Hematopoietic multipotent progenitor cell (in vitro differentiated cells): Measurements from ENCODE around the gene PCDHA4. TPM values are rescaled to one million over a fixed set of nuclear protein-coding genes. Genes with fewer than 3 reads are reported as not detected.
"Not testable (repeated sequence)": the region's sequence is repeated elsewhere in the genome, so short reads cannot be mapped to it uniquely, and the experiment has no call there.

Experiments used
- DNase-seq, 3 donors: peaks; one replicate each; pipeline ENCODE4 v3.0.0-alpha.2; 2011 to 2015; ENCODE audit warnings: low read depth in 2 of 3, low spot score in 2 of 3
- total RNA-seq: library from RNA; depleted of rRNA; stranded (reverse); fragments of >200 nt; gene quantifications from one replicate; pipeline ENCODE4 v1.2.3, GENCODE V29; 2012

The PCDHA4 gene
- total RNA-seq, result 0.27 TPM

DNA sequence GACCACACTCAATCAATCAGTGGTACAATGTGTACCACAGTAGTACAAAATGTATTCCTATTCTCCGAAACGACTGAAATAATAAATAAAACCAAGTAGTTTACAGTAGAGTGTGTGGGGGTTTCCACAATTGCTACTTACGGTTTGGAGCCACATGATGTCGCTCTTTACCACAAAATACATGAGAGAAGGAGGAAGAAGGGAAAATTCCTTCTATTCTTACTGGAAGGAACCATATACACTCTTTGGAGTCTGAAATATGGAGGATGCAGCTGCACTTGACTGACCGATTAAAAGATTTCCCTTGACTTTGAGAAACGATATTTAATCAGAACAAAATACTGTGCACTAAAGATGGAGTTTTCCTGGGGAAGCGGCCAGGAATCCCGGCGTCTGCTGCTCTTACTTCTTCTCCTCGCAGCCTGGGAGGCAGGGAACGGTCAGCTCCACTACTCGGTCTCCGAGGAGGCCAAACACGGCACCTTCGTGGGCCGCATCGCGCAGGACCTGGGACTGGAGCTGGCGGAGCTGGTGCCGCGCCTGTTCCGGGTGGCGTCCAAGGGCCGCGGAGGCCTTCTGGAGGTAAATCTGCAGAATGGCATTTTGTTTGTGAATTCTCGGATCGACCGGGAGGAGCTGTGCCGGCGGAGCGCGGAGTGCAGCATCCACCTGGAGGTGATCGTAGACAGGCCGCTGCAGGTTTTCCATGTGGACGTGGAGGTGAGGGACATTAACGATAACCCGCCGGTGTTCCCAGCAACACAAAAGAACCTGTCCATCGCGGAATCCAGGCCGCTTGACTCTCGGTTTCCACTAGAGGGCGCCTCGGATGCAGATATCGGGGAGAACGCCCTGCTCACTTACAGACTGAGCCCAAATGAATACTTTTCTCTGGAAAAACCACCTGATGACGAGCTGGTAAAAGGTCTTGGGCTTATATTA lies at the start of gene PCDHA4:
TSS of gene PCDHA4 (plus strand) at position 235 of the 942 bp plus-strand sequence.
- peak in 2 of 3 donors; percentile 17 to 34 for DNase-seq

DNA sequence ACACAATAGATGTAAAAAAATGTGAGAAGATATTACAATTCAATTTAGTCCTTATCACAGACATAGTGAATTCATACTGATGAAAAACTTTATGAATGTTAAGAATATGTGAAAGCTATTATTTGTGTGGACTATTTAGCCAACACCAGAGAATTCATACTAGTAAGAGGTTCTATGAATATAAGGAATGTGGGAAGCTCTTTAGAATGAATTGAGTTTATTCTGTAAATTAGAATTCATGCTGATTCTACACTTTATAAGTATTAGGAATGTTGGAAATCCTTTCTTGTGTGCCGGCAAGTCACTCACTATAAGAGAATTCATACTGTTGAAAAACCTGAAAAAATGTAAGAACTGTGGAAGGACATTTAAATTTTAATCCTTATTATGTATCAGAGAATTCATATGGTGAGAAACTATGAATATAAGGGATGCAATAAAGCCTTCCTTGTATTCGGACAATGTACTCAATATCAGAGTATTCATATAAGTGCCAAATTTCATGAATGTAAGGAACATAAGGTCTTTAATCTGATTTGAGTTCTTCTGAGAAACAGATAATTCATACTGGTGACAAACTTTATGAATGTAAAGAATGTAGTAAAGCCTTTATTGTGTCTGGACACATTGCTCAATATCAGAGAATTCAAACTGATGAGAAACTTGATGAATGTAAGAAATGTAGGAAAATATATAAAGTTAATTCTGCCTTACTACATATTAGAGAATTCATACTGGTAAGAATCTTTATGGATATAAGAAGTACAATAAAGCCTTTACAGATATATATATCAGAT lies 42.5 kb upstream of the PCDHA4 start:
- no peak for DNase-seq

GRCh38 chr5:140767444-140767843 lies 39.4 kb upstream of the PCDHA4 start:
- DNase-seq, result no peak

- no peak for DNase-seq
Measured at GRCh38 chr5:140780512-140780911, 26.4 kb upstream of the PCDHA4 start.

DNA sequence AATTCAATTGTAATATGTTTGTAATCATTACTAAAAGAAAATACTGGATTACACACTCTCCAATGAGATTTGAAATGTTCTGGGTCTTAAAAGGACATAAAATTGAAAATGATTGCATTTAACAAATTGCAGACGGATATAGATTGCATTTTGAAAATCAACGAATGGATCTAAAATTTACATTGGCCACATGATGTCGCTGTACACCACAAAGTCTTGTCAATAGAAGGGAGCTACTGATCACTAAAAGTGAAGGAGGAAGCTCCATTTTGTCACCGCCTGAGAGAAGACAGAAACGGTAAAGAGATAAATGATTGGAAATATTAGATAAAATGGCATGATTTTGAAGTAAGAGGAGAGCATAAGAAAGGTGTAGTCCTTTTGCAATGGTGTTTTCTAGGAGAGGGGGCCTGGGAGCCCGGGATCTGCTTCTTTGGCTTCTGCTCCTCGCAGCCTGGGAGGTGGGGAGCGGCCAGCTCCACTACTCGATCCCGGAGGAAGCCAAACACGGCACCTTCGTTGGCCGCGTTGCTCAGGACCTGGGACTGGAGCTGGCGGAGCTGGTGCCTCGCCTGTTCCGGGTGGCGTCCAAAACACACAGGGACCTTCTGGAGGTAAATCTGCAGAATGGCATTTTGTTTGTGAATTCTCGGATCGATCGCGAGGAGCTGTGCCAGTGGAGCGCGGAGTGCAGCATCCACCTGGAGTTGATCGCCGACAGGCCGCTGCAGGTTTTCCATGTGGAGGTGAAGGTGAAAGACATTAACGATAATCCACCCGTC lies 20.8 kb upstream of the PCDHA4 start, which contains the start of gene PCDHA1:
TSS of gene PCDHA1 (plus strand) at position 236 of the 782 bp plus-strand sequence.
- no peak for DNase-seq

- not testable (repeated sequence) for DNase-seq
Measured at GRCh38 chr5:140787422-140787821, 19.4 kb upstream of the PCDHA4 start.

DNA sequence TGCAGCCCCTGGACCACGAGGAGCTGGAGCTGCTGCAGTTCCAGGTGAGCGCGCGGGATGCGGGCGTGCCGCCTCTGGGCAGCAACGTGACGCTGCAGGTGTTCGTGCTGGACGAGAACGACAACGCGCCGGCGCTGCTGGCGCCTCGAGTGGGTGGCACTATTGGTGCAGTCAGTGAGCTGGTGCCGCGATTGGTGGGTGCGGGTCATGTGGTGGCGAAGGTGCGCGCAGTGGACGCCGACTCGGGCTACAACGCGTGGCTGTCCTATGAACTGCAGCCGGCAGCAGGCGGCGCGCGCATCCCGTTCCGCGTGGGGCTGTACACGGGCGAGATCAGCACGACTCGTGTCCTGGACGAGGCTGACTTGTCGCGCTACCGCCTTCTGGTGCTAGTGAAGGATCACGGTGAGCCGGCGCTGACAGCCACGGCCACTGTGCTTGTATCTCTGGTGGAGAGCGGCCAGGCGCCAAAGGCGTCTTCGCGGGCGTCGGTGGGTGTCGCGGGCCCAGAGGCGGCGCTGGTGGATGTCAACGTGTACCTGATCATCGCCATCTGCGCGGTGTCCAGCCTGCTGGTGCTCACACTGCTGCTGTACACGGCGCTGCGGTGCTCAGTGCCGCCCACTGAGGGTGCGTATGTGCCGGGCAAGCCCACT lies 18.9 kb upstream of the PCDHA4 start:
- DNase-seq, result not testable (repeated sequence)

DNA sequence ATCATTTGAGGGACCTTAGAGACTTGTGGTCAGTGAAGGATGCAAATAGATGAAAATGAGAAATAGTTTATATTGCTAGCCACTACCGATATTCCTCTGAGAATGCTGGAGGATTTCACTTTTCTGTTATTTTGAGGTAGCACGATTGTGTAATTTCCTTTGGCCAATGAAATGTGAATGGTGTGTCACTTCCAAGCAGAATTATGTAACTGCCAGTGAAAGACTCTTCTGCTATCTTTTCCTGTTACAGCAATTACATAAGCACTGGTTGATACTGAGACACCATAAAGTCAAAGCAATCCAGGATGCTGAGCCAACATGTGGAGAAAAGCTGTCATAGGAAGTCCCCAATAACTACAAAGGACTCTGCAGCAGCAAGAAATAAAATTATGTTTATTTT lies 15.8 kb upstream of the PCDHA4 start:
- no peak for DNase-seq

DNA sequence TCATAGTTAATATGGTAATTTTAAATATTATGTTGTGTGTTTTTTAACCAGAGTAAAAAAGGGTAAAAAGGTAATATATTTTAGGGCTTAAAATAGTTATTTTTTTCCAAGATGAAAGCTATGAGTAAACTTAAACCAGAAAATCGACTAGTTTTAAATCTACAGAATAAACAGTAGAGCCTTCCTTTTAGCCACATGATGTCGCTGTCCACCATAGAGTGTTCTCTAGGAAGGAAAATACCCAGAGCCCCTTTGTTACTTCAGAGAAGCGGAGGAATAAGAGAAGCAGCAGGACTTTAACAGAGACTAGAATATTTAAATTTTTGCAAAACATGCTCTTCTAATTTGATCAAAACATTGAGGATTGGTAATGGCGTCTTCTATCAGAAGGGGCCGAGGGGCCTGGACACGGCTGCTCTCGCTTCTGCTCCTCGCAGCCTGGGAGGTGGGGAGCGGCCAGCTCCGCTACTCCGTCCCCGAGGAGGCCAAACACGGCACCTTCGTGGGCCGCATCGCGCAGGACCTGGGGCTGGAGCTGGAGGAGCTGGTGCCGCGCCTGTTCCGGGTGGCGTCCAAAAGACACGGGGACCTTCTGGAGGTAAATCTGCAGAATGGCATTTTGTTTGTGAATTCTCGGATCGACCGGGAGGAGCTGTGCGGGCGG lies 12.1 kb upstream of the PCDHA4 start, which contains the start of gene PCDHA2:
TSS of gene PCDHA2 (plus strand) at position 258 of the 664 bp plus-strand sequence.
- no peak for DNase-seq

- DNase-seq, result no peak
Measured at GRCh38 chr5:140795259-140795641, 11.6 kb upstream of the PCDHA4 start.

DNA sequence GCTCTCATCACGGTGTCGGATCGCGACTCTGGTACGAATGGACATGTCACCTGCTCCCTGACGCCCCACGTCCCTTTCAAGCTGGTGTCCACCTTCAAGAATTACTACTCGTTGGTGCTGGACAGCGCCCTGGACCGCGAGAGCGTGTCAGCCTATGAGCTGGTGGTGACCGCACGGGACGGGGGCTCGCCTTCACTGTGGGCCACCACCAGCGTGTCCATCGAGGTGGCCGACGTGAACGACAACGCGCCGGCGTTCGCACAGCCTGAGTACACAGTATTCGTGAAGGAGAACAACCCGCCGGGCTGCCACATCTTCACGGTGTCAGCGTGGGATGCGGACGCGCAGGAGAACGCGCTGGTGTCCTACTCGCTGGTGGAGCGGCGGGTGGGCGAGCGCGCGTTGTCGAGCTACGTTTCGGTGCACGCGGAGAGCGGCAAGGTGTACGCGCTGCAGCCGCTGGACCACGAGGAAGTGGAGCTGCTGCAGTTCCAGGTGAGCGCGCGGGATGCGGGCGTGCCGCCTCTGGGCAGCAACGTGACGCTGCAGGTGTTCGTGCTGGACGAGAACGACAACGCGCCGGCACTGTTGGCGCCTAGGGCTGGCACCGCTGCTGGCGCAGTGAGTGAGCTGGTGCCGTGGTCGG lies 10.7 kb upstream of the PCDHA4 start:
- DNase-seq, result not testable (repeated sequence)

- no peak for DNase-seq
Measured at GRCh38 chr5:140796718-140797095, 10.2 kb upstream of the PCDHA4 start.

DNA sequence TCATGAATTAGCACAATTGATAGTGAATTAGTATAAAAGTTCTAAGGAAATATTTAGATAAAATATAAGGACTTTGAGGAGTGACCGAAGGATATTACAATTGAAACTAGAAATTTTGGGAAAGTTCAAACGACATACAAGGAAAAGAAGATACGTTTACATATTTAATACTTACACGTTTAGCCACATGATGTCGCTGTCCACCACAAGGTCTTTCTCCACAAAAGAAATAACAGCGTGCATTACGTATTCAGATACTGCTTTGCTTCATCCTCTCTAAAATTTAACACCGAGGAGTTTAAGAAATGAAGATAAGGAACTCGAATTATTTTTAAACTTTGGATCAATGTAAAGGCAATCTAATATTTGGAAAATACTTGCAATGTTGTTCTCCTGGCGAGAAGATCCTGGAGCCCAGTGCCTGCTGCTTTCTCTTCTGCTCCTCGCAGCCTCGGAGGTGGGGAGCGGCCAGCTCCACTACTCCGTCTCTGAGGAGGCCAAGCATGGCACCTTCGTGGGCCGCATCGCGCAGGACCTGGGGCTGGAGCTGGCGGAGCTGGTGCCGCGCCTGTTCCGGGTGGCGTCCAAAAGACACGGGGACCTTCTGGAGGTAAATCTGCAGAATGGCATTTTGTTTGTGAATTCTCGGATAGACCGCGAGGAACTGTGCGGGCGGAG lies 5.9 kb upstream of the PCDHA4 start, which contains the start of gene PCDHA3:
TSS of gene PCDHA3 (plus strand) at position 242 of the 678 bp plus-strand sequence.
- peak in 1 of 3 donors; percentile 12 for DNase-seq

DNA sequence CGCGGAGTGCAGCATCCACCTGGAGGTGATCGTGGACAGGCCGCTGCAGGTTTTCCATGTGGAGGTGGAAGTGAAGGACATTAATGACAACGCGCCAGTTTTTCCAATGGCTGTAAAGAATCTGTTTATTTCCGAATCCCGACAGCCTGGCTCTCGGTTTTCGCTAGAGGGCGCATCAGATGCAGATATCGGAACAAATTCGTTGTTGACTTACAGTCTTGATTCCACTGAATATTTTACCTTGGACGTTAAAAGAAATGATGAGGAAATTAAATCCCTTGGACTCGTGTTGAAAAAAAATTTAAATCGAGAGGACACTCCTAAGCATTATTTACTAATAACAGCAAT lies 5.4 kb upstream of the PCDHA4 start:
- DNase-seq, result no peak

GRCh38 chr5:140802381-140802780 lies 4.5 kb upstream of the PCDHA4 start:
- not testable (repeated sequence) for DNase-seq

GRCh38 chr5:140802781-140803271 lies 4.0 kb upstream of the PCDHA4 start:
- DNase-seq, result no peak

DNA sequence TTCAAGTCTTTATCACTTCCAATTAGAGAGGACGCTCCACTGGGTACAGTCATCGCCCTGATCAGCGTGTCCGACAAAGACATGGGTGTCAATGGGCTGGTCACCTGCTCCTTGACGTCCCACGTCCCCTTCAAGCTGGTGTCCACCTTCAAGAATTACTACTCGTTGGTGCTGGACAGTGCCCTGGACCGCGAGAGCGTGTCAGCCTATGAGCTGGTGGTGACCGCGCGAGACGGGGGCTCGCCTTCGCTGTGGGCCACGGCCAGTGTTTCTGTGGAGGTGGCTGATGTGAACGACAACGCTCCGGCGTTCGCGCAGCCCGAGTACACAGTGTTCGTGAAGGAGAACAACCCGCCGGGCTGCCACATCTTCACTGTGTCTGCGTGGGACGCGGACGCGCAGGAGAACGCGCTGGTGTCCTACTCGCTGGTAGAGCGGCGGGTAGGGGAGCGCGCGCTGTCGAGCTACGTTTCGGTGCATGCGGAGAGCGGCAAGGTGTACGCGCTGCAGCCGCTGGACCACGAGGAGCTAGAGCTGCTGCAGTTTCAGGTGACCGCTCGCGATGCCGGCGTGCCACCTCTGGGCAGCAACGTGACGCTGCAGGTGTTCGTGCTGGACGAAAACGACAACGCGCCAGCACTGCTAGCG lies 1.5 kb downstream of the PCDHA4 start:
- not testable (repeated sequence) for DNase-seq

- DNase-seq, result no peak
Measured at GRCh38 chr5:140808889-140809291, 2.0 kb downstream of the PCDHA4 start.
